Suppressor macrophage (primary cell): ENCODE measurements around the gene ANKRD1.

Experiments used
- DNase-seq, 4 experiments: peaks; one replicate each; pipeline ENCODE4 v3.0.0-alpha.2; 2020 to 2022

ANKRD1 gene

GRCh38 chr10:90935581-90936275 is 14.8 kb upstream of the ANKRD1 start:
- no peak for DNase-seq

GRCh38 chr10:90930971-90931871 is 10.3 kb upstream of the ANKRD1 start:
- DNase-seq: no peak

- DNase-seq: no peak
Measured at GRCh38 chr10:90930070-90930837, 9.4 kb upstream of the ANKRD1 start.

- no peak for DNase-seq
Measured at GRCh38 chr10:90929179-90929578, 8.3 kb upstream of the ANKRD1 start.

GRCh38 chr10:90927293-90927692 is 6.4 kb upstream of the ANKRD1 start:
- DNase-seq: no peak

- DNase-seq: no peak
Measured at GRCh38 chr10:90925079-90926029, 4.5 kb upstream of the ANKRD1 start.

- DNase-seq: no peak
Measured at GRCh38 chr10:90924552-90924951, 3.7 kb upstream of the ANKRD1 start.

GRCh38 chr10:90923111-90923731 is 2.3 kb upstream of the ANKRD1 start:
- DNase-seq: no peak

- no peak for DNase-seq
Measured at GRCh38 chr10:90921906-90922305, 1.0 kb upstream of the ANKRD1 start.

GRCh38 chr10:90919683-90920574 is 958 bp downstream of the ANKRD1 start:
- no peak for DNase-seq

GRCh38 chr10:90917968-90918318 is 2.9 kb downstream of the ANKRD1 start:
- DNase-seq: no peak

- DNase-seq: peak in 2 of 4 experiments; percentile 6 to 18
Measured at GRCh38 chr10:90917238-90917967, 3.5 kb downstream of the ANKRD1 start.

GRCh38 chr10:90916392-90917237 is 4.3 kb downstream of the ANKRD1 start:
- DNase-seq: no peak

- DNase-seq: no peak
Measured at GRCh38 chr10:90915766-90916075, 5.2 kb downstream of the ANKRD1 start.

GRCh38 chr10:90914992-90915765 is 5.7 kb downstream of the ANKRD1 start:
- no peak for DNase-seq

GRCh38 chr10:90913774-90914420 is 7.0 kb downstream of the ANKRD1 start:
- DNase-seq: no peak

GRCh38 chr10:90912854-90913479 is 7.9 kb downstream of the ANKRD1 start:
- no peak for DNase-seq
